Suprapubic skin (tissue), 4 donors: ENCODE data around the gene LHX3.

ENCODE experiments used
- CTCF ChIP-seq, 2 donors: fragments of 200-600 bp in 1 of 2; fragments of 450-650 bp in 1 of 2; sonication (generic) in 1 of 2; IDR thresholded peaks; one replicate each; pipeline ENCODE4 v1.5.1; 2016 to 2019; ENCODE audit warnings: antibody characterized with exemption in 2 of 2, mild to moderate bottlenecking in 1 of 2, moderate library complexity in 1 of 2
- EP300 ChIP-seq: sonication (generic); formaldehyde crosslinking; IDR thresholded peaks from one replicate; pipeline ENCODE4 v1.6.1; 2017; ENCODE audit warnings: antibody characterized with exemption
- POLR2A ChIP-seq, 2 donors: fragments of 450-650 bp; IDR thresholded peaks; one replicate each; pipeline ENCODE4 v1.6.1; 2017; ENCODE audit warnings: antibody characterized with exemption in 2 of 2, mild to moderate bottlenecking in 2 of 2, moderate library complexity in 2 of 2
- POLR2AphosphoS5 ChIP-seq, 3 donors: sonication (generic); formaldehyde crosslinking; IDR thresholded peaks; one replicate each; pipeline ENCODE4 v1.6.1; 2017; ENCODE audit warnings: antibody characterized with exemption in 3 of 3

- no peak for TF ChIP-seq EP300
- no peak for TF ChIP-seq POLR2A (IDR thresholded peaks at IDR 0.05)
- TF ChIP-seq CTCF (IDR thresholded peaks at IDR 0.05): no peak
- no peak for TF ChIP-seq POLR2AphosphoS5 (IDR thresholded peaks at IDR 0.05)
These were observed 11.8 kb upstream of the LHX3 start for GRCh38 chr9:136216541-136217244.
